Umbilical cord (tissue), 2 donors: ENCODE results near the gene FUBP1. TPM values are rescaled to one million over a fixed set of nuclear protein-coding genes. Genes with fewer than 3 reads are reported as not detected.
"Not testable (repeated sequence)": the region's sequence is repeated elsewhere in the genome, so short reads cannot be mapped to it uniquely, and the experiment has no call there.

Source experiments
- DNase-seq: peaks from one replicate; pipeline ENCODE4 v3.0.0-alpha.2; 2015; ENCODE audit warnings: low spot score
- total RNA-seq: library from RNA; depleted of rRNA; stranded (reverse); fragments of >200 nt; gene quantifications from one replicate; pipeline ENCODE4 v1.2.3, GENCODE V29; 2014; ENCODE audit warnings: low replicate concordance; ENCODE audit not compliant: insufficient read depth

The FUBP1 gene
- total RNA-seq, 1 donor from 2014 or later: 126 TPM

DNA sequence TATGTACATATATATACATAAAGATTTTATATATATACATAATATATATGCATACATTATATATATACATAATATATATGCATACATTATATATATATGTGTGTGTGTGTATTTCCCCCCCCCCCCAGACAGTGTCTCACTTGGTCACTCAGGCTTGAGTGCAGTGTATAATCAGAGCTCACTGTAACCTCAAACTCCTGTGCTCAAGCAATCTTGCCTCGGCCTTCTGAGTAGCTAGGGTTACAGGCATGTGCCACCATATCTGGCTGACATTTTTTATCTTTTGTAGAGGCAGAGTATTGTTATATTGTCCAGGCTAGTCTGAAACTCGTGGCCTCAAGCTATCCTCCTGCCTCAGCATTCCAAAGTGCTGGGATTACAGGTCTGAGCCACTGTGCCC, 9.0 kb upstream of the FUBP1 start:
- DNase-seq: no peak

DNA sequence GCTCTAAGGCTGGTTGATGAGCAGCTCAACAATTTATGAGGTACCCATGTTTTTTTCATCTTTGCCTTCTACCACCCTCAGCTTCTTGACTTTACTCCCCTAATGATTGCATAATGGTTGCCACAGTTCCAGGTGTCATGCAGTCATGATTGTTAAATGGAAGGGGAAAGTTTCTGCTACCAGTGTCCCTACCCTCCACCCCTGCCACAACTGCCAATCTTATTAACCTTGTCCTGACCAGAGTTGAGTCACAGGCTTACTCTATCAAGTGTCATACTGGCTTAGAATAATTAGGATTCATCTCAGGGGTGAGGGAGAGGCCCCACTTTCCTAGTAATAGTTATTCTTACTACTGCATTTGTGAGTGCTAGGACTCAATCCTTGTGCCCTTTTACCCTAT, 7.9 kb upstream of the FUBP1 start:
- DNase-seq: no peak

DNA sequence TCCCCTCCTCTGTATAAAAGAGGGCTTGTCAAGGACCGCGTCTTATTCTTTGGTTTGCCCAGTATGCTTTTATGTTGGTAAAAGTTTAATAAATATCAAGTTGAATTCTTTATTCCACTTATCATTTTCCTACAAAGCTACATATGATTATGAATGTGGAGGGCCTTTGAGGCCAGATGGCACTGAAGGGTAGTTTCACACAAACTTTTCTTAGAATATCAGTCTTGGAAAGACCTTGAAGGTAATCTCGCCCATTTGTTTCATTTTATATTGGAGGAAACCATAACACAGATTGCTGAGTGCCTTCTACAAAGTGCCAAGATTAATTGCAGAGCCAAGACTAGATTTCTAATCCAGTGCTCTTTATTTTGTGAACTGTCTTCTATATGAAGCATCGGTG, 5.8 kb upstream of the FUBP1 start:
- no peak for DNase-seq

DNA sequence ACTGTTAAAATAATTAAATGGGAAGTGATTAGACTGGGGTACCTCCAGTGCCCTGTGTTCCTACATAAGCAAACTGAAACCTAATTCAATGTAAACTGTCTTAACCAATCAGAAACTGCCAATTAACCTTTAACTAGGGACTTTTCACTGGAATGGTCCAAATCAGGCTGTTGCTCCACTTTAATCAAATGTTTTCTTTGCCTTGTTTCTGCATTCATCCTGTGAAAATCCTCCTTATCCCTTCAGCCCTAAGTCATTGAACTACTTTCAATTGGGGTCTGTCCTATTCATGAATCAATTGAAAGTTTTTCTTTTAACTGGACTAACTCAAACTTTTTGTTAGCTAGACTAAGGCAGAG, 5.1 kb upstream of the FUBP1 start:
- DNase-seq: no peak

DNA sequence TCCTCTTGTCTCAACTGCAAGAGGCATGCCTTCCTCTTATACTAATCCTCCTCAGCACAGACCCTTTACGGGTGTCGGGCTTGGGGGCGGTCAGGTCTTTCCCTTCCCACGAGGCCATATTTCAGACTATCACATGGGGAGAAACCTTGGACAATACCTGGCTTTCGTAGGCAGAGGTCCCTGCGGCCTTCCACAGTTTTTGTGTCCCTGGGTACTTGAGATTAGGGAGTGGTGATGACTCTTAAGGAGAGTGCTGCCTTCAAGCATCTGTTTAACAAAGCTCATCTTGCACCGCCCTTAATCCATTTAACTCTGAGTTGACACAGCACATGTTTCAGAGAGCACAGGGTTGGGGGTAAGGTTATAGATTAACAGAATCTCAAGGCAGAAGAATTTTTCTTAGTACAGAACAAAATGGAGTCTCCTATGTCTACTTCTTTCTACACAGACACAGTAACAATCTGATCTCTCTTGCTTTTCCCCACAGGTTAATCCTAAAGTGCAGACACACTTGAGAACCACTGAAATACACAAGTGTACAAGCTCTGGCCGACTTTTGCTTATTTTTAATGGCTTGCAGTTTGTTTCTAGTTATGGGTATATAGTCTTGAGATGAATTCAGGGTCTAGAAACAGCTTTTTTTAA, 4.6 kb upstream of the FUBP1 start:
- not testable (repeated sequence) for DNase-seq

DNA sequence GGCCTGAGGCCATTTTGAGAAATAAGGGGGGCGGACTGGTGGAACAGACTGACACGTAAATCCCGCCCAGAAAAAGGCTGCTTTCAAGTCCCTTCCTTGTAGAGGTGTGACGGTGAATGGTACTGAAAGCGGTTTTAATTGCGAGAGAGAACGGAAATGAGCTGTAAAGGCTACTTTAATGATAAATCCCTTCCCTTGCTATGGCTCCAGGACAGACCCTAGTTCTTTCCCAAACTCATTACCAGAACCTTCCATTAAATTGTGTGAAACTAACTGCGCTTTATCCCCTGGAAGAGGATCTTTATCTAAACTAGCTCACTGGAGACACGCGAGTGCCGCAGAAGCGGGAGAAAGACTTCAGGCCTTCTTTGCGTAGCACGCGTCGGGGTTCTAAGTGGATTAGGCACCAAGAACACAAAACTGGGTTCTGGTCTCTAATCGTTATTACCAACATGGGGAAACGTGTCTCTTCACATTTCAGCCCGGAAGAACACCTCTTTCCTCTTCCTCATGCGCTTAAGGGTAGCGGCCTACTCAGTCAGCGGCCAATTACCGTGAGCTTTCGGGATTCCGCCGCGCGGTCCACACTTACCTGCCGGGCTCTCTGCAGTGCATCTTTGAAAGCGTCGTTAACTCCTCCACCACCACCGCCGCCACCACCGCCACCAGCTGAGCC, 441 bp downstream of the FUBP1 start:
- DNase-seq: peak; percentile 94

DNA sequence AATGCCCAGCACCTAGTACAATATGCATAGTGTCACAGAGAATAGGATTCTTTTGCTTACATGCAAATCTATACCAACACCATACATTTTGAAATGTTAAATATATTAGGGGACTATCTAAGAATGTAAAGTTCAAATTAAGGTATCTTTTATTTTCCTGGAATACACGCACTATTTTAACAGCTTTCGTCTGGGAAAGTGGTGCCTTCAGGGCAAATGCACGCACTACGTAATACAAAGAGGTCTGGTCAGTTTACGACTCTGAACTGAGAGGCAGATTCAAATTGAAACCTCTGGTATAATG, 931 bp downstream of the FUBP1 start:
- DNase-seq: no peak

DNA sequence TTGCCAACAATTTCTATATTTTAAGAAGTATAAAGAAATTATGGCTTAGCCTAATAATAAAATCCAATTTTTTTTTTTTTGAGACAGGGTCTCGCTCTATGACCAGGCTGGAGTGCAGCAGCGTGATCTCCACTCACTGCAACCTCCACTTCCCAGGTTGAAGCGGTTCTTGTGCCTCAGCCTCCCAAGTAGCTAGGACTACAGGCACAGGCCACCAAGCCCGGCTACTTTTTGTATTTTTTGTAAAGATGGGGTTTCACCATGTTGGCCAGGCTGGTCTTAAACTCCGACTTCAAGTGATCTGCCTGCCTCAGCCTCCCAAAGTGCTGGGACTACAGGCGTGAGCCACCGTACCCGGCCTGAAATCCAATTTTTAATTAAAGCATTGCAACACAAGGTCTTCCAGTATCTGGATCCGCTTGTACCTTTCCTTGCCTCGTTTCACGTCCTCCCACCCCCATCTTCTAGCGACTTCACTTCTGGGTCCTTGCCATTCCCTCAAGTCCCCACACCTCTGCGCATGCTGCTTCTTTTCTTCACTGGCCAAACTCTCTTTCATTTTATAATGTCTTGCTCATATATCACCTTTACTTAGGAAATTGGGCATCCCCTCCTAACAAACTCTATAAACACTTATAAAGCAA, 2.3 kb downstream of the FUBP1 start:
- no peak for DNase-seq

DNA sequence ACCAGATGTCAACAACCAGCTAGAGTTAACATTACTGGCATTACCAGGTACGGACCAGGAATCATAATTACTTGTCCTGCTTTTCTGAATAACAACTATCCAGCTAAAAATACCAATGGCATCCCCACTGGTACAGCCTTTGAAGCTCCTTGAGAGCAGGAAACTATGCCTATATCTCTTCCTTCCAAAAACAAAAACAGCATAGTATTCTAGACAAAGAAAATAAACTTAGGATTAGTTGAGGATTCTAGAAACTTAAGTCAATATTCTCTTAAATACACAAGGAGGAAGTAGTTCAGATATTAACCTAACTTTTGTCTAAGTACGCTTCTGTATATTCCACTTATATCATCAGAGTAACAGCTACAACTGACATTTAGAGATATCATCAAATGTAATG, 3.0 kb downstream of the FUBP1 start:
- DNase-seq: no peak

DNA sequence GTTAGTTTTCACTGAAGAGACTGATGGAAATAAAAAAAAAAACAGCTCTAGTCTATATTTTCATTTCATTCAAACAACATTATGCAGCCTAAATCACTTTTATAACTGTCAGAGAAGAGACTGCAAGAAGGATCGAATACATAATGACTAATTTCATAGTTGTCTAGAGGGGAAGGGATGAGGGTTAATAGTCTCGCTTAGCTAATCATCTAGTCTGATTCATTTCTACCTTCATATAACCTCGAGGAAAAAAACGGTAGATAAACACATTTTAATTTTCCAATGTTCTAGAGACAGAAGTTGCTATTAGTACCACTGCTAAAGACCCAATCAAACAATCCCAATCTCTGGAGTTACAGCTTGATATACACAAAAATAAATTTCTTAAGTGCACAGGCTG, 3.5 kb downstream of the FUBP1 start:
- DNase-seq: no peak

DNA sequence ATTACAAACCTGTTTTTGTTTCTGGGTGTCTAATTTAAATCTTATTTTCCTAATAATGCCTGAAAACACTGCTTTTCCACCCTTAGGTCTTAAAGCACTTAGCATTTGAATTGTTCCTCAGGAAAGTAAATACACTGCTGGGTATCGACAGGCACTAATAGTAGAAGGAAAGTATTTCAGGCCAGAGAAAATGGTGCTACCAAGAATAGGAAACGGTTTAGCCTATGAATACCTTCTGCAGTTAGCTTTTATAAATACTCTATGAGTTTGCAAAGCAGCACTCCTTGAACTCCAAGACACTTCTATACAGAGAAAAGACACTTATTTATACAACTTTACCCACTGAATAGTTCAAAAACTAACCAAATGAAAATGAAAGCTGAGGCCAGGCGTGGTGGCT, 6.8 kb downstream of the FUBP1 start:
- no peak for DNase-seq

DNA sequence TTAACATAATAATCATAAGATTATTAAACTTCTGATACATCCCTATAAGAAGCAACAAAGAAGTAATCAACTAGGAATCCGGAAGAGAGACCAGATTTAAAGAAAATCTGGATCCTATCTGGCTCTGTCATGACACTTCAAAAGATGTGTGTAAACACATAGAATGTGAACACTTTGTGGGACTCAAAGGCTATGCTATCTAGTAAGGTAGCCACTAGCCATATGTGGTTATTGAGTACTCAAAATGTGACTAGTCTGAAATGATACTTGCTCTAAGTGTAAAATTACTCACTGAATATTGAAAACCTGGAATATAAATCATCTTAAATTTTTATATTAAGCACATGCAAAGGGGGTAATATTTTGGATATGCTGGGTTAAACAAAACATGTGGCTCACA, 8.7 kb downstream of the FUBP1 start:
- DNase-seq: no peak

DNA sequence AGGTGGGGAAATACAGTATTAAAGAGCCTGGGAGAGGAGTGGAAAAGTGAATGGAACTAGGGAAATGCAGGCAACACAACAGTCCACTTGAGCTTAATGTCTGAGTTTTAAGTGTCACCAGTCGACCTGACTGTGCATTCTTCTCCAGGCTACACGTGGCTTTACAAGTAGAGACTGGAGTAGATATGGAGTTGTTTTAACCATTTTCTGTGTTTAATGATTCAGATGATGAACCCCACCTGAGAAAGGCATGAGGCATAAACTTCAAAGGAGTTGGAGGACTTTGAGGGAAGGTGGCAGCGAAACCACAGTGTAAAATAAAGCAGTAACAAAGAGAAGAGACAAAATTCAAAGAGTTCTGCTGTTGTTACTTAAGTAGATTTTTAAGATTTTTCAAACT, 12.6 kb downstream of the FUBP1 start:
- no peak for DNase-seq

DNA sequence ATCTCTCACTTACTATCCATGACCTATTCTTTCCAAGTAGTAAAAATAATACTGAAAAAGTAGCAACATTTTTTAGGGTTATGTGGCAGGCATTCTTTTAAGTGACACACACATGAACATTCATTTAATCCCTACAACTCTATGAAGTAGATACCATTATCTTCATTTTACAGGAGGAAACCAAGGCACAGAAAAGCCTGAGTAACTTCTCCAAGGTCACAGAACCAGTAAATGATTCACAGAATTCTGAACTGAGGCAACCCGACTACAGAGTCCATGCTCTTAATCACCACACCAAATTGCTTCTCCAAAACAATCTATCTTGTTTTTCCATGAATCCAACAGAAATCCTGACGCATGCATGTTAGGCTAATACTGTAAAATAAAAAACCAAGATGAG, 17.5 kb downstream of the FUBP1 start:
- DNase-seq: no peak

DNA sequence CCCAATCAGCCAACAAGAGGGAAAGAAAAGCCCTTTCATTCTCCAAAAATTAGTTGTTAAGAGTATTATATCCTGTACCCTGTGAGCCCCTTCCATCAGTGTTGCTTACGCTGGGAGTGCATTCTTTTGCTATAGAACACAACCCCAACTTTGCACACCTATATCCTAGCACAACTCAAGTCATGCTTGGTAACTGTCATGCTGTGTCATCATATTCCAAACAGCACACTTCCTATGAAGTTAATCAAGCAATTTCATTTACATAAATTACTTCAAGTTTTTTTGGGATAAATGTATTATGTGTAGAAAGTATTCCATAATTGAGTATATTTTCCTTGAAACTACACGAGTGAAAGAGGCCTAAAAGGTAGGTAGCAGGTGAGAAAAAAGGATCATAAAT, 20.0 kb downstream of the FUBP1 start:
- no peak for DNase-seq

DNA sequence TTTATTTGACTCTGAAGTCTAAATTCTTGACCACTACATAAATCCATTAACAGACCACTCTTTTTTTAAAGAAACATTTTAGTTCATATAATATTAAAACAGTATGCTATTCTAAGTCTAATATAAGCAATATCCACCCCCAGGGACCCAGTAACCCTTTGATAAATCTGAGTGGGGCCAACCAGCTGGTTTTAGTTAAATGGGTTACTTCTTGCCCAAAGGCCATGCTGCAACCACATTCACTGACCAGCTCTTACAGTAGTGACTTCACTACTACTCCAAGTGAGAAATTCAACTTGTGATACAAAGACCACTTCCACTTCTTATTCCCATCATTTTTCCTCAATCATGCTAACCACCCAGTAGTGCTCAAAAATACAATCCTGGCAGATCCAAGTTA, 20.5 kb downstream of the FUBP1 start:
- DNase-seq: no peak

DNA sequence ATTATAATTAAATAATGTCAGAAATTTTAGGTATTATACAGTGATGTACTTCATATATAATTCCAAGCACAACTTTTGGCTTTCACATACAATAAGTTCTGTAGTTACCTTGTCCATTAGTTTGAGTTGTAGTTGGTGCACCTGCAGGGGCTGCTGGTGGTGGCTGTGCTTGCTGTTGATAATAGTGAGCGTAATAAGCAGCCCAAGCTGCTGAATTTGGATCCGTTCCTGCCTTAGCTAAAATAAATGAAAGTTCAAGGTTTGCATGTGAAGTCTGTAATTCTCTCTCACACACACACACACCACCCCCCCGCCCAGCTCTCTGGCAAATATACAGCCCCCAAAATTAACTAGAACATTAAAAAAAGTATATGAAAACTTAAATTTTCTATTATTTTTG, 22.4 kb downstream of the FUBP1 start:
- no peak for DNase-seq

DNA sequence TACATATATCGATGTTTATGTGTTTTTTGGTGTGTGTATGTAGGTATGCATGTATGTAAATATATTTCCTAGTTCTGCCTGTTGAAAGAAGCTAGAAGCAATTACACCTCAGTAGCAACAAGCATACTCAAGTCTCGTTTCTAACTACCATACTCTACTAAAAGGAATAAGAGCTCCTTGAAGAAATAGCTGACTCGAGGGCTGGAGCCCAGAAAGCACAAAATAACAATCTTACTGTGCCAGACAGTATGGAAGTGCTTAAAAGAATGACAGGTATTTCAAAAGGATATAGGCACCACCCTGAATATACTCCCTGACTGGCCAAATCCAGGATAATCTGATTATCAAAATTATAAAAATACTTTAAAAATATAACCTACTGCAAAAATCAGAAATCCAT, 23.2 kb downstream of the FUBP1 start:
- no peak for DNase-seq

DNA sequence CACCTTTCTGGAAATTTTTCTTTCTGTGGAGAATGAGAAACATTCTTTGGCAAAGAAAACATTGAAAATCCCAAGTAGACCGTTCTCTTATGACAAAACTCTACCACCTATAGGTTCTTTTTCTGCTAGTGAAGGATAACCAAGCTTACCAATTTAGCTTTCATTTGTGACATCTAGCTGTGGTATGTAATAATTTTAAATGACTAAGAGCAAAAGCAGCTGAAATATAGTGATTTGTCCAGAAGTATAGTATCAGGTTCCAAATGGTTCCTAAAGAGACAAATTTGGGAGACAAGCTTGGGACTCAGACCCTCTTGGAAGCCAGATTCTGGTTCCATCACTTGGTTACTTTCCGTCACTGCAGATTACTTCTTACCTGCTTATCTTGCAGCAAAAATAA, 24.4 kb downstream of the FUBP1 start:
- DNase-seq: no peak

DNA sequence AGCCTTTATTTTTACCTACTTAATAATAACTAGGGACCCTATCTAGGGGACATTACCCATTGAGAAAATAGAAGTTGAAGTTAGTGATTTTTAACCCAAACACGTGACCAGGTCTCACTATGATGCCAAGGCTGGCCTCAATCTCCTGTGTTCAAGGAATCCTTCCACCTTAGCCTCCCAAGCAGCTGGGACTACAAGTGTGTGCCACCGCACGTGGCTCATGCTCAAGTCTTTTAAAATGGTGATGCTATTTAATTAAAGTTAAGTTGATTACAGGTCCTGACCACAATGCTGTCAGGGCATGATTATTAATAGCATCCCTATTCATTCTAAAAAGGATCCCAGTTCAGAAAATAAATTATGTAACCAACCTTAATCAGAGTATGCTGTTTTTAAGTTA, 25.0 kb downstream of the FUBP1 start:
- no peak for DNase-seq

DNA sequence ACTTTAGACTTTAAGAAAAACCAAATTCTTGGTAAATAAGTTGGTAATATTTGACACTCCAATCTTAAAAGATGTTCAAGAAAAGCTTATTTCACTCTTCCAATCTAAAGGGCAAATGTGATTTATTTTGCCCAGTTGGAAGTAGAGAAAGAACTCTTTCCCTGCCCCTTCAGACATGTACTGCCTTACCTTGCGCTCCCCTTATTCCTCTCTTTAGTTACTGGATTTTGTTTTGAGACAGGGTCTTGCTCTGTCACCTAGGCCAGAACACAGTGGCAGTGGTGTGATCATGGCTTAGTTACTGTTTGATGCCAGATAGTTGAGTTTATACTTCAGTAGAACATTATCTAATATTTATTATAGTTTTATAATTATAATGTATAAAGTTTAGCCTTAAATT, 27.5 kb downstream of the FUBP1 start:
- DNase-seq: no peak

DNA sequence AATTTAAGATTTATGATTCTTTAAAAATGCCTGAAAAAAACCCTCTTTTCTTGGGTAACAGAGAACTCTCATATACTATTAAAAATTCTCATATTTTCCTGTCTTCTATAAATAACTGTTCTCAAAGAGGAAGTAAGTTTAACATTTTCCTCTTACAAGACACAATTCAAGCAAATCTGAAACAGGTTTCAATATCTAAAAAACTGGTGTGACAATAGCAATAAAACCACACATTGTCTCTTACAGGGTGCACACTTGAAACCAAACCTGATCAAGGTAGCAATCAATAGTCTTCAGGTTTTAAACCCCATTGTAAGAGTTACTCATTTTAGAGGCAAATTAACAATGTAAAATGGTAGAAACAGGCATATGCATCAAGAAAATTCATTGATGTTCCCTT, 28.0 kb downstream of the FUBP1 start:
- no peak for DNase-seq

DNA sequence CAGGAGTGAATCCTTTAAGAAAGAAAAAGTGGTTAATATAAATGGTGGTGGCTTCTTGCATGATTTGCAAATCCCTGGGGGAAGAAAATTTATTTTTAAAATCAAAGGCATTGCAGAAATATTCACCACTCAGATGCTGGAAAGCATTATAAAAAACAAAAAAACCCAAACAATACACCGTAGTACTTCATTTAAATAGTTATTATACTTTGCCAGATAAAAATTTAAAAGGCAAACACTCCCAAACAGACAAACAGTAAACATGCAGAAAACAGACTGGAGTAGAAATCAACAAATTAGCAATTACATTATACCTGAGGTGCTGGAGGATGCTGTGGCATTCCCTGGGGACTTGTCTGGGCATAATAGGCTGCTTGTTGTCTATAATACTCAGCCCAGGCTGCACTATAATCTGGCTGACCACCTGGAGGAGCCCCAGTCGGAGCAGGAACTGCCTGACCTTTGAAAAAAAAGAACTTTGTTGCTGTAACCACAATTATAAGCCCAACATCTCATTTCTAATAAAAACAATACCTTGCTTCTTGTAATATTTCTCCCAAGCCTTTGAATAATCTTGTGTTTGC, 29.9 kb downstream of the FUBP1 start:
- DNase-seq: peak; percentile 6
